ENCODE data around the gene TMEM123. TPM values are rescaled to one million over a fixed set of nuclear protein-coding genes. Genes with fewer than 3 reads are reported as not detected.
"Not testable (repeated sequence)": the region's sequence is repeated elsewhere in the genome, so short reads cannot be mapped to it uniquely, and the experiment has no call there.

The TMEM123 gene
- total RNA-seq, 1 donor from 2014 or later = 107 TPM

DNA sequence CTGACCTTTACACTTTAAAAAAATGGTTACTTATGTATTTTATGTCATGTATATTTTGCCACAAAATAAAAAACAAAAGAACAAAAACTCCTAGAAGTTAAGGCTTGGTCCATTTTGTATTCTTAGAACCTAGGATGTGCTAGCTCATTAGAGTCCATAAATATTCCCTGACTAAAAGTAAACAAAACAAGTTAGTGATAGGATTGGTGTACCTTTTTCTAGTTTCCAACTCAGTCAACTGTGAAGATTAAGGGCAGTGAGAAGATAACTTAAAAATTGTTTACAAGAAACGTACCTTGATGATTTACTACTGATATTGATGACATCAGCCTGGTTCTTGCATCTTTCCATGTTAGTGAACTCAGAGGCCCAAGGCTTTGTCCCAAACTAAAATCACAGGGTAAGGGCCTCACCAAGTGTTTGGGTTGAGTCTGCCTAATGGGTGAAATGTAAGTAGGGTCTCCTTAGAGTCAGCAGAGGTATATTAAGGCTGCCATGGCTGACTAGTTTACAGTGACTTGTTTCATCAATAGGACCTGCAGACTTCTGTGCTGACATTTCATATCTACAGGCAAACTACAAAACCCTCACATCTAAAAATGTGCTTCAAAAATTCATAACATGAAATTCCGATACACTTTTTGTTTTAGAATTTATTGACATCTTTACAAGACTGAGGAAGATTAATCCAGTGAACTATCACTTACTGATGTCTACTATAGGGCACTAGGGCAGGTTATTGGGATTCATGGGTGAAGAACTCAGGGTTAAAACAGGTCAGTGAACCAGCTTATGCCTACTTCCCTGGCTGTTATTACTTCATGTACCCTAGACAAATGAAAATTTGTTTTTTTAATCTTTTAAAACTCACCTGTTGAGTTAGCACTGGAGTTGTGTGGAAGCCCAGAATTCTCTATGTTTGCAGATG, 4.4 kb downstream of the TMEM123 start:
- no peaks in the 10 kb centered on the region for H3K4me1 ChIP-seq
- DNase-seq (ENCODE audit: low spot score in 2 of 2) = no peak
- TF ChIP-seq CTCF (IDR thresholded peaks at IDR 0.05) = no peak
- no peaks in the 10 kb centered on the region for H3K27me3 ChIP-seq
- no peaks in the 10 kb centered on the region for H3K36me3 ChIP-seq
- H3K27ac ChIP-seq = no peak overlapping the region
- no peak overlapping the region for H3K4me3 ChIP-seq
- intact Hi-C loops (cut with DNase I) = no loop called here
- no peaks in the 10 kb centered on the region for H3K9me3 ChIP-seq

GRCh38 chr11:102447193-102447592, 5.4 kb downstream of the TMEM123 start:
- no peaks in the 10 kb centered on the region for H3K27me3 ChIP-seq
- no peak overlapping the region for H3K27ac ChIP-seq
- no peaks in the 10 kb centered on the region for H3K4me1 ChIP-seq
- no peak for TF ChIP-seq CTCF (IDR thresholded peaks at IDR 0.05)
- no peaks in the 10 kb centered on the region for H3K36me3 ChIP-seq
- H3K4me3 ChIP-seq = no peak overlapping the region
- no peak for DNase-seq (ENCODE audit: low spot score in 2 of 2)
- intact Hi-C loops (cut with DNase I) = no loop called here
- no peaks in the 10 kb centered on the region for H3K9me3 ChIP-seq

DNA sequence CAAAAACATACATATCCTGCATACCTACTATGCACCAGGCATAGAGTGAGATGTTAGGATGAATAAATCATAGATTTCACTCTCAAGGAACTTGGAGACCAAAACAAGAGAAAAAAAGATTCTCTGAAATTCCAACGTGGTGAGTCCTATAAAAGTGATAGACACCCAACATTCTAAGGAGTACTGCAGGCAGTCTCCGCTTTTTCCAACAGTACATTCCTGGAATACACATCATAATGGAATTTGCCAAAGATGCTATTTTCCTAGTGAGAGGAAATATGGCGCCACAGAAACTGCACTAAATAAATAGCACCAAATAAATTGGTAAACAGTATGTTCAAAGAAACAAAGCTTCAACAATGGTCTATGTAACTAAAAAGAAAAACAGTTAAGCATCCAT, 6.0 kb downstream of the TMEM123 start:
- Histone ChIP-seq H3K4me3 (no peak overlapping the region), H3K36me3 (no peaks in the 10 kb centered on the region), H3K9me3 (no peaks in the 10 kb centered on the region), H3K27ac (no peak overlapping the region), H3K27me3 (no peaks in the 10 kb centered on the region), H3K4me1 (no peaks in the 10 kb centered on the region)
- no peak for TF ChIP-seq CTCF (IDR thresholded peaks at IDR 0.05)
- no peak for DNase-seq (ENCODE audit: low spot score in 2 of 2)
- intact Hi-C loops (cut with DNase I) = no loop called here

DNA sequence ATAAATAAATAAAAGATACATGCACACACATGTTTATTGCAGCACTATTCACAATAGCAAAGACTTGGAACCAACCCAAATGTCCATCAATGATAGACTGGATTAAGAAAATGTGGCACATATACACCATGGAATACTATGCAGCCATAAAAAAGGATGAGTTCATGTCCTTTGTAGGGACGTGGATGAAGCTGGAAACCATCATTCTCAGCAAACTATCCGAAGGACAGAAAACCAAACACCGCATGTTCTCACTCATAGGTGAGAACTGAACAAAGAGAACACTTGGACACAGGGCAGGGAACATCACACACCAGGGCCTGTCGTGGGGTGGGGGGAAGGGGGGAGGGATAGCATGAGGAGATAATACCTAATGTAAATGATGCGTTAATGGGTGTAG, 7.9 kb downstream of the TMEM123 start:
- intact Hi-C loops (cut with DNase I); H3K36me3 ChIP-seq; H3K4me1 ChIP-seq; H3K9me3 ChIP-seq; H3K27ac ChIP-seq; H3K4me3 ChIP-seq; H3K27me3 ChIP-seq; DNase-seq (ENCODE audit: low spot score in 2 of 2): not testable (repeated sequence)

- H3K4me1 ChIP-seq; H3K9me3 ChIP-seq; H3K27me3 ChIP-seq; DNase-seq (ENCODE audit: low spot score in 2 of 2); H3K4me3 ChIP-seq; intact Hi-C loops (cut with DNase I); H3K36me3 ChIP-seq; H3K27ac ChIP-seq: not testable (repeated sequence)
These were observed 8.4 kb downstream of the TMEM123 start for GRCh38 chr11:102444142-102444541.

DNA sequence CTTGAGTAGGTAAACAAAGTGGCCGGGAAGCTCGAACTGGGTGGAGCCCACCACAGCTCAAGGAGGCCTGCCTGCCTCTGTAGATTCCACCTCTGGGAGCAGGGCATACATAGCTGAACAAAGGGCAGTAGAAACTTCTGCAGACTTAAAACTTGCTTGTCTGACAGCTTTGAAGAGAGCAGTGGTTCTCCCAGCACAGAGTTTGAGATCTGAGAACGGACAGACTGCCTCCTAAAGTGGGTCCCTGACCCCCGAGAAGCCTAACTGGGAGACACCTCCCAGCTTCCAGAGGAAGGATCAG, 13.6 kb downstream of the TMEM123 start:
- intact Hi-C loops (cut with DNase I); H3K27ac ChIP-seq; H3K27me3 ChIP-seq; H3K9me3 ChIP-seq; DNase-seq (ENCODE audit: low spot score in 2 of 2); H3K36me3 ChIP-seq; H3K4me1 ChIP-seq; H3K4me3 ChIP-seq: not testable (repeated sequence)

DNA sequence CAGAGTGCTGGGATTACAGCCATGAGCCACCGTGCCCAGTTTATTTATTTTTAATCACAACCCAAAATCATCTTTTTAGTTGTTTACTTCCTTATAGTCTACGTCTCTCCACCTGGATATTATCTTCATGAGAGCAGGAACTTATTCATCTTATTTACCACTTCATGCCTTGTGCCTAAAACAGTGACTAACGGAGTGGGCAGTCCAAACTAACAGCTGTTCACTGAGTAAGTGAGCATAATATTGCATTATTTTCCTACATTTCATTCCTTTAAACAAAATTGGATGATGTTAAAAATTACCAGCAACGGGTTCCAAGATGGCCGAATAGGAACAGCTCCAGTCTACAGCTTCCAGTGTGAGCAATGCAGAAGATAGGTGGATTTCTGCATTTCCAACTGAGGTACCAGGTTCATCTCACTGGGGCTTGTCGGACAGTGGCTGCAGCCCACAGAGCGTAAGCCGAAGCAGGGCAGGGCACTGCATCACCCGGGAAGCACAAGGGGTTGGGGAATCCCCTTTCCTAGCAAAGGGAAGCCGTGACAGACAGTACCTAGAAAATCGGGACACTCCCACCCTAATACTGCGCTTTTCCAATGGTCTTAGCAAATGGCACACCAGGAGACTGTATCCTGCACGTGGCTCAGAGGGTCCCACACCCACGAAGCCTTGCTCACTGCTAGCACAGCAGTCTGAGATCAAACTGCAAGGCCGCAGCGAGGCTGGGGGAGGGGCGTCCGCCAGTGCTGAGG, 14.1 kb downstream of the TMEM123 start:
- Histone ChIP-seq H3K36me3 (no peaks in the 10 kb centered on the region), H3K27ac (no peak overlapping the region), H3K27me3 (no peaks in the 10 kb centered on the region), H3K4me3 (no peak overlapping the region), H3K9me3 (no peaks in the 10 kb centered on the region), H3K4me1 (no peaks in the 10 kb centered on the region)
- DNase-seq (ENCODE audit: low spot score in 2 of 2) = no peak
- intact Hi-C loops (cut with DNase I) = no loop called here
- no peak for TF ChIP-seq CTCF (IDR thresholded peaks at IDR 0.05)
